ENCODE results near the gene DCST2.

DNA sequence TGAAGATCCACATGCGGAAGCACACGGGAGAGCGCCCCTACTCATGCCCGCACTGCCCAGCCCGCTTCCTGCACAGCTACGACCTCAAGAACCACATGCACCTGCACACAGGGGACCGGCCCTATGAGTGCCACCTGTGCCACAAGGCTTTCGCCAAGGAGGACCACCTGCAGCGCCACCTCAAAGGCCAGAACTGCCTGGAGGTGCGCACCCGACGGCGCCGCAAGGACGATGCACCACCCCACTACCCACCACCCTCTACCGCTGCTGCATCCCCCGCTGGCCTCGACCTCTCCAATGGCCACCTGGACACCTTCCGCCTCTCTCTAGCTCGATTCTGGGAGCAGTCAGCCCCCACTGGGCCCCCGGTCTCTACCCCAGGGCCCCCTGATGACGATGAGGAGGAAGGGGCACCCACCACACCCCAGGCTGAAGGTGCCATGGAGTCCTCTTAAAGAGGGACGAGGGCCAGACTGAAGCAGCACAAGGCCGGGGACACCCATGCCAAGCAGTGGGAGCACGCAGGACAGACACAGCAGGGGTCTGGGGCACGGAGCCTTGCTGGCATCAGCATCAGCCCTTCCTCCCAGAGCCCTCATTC lies 17.2 kb downstream of the DCST2 start:
- TF ChIP-seq, protein P1, sequence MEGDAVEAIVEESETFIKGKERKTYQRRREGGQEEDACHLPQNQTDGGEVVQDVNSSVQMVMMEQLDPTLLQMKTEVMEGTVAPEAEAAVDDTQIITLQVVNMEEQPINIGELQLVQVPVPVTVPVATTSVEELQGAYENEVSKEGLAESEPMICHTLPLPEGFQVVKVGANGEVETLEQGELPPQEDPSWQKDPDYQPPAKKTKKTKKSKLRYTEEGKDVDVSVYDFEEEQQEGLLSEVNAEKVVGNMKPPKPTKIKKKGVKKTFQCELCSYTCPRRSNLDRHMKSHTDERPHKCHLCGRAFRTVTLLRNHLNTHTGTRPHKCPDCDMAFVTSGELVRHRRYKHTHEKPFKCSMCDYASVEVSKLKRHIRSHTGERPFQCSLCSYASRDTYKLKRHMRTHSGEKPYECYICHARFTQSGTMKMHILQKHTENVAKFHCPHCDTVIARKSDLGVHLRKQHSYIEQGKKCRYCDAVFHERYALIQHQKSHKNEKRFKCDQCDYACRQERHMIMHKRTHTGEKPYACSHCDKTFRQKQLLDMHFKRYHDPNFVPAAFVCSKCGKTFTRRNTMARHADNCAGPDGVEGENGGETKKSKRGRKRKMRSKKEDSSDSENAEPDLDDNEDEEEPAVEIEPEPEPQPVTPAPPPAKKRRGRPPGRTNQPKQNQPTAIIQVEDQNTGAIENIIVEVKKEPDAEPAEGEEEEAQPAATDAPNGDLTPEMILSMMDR (IDR thresholded peaks at IDR 0.05; ENCODE audit: insufficient read depth, low read length, poor library complexity, severe bottlenecking), result no peak
- TF ChIP-seq EZH2phosphoT487 (conservative IDR thresholded peaks at IDR 0.05; ENCODE audit: low read length), result no peak

Measured in SU-DHL-6 (cell line).